Activated T-cell treated with anti-CD3 and anti-CD28 coated beads for 24 hours (primary cell): ENCODE data around the gene ZNF625.
"Not testable (repeated sequence)": the region's sequence is repeated elsewhere in the genome, so short reads cannot be mapped to it uniquely, and the experiment has no call there.

ENCODE experiments used
- DNase-seq: peaks from one replicate; pipeline ENCODE4 v3.0.0-alpha.2; 2020; ENCODE audit warnings: low read depth

The ZNF625 gene

DNA sequence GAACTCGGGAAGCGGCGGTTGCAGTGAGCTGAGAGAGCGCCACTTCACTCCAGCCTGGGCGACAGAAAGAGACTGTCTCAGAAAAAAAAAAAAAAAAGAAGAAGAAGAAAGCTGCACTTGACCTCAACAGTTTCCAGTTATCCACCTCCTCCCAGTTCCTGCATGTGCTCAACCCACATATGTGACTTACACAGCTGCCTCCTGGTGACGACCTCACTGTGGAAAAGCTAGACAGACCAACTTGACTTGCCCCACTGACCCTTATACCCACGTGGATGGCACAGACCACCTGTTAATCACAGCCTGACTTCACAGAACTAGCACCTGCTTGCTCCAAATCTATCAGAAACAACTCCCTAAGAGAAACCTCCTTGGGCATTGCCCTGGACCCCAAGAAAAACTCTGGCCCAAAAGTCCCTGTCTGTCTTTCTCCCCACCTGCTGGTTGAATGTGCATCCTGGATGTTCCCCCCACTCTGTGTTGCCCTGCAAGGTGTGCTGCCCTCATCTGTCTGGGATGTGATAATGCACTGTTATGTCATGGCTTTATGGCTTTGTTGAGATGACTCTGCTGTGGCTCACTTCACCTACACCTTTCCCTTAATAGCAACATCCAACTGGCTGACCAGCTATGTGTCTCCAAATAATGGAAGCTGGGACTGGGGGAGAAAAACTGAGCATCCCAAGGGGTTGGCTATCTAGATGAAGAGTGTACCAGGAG, 19.2 kb downstream of the ZNF625 start:
- DNase-seq, result no peak

DNA sequence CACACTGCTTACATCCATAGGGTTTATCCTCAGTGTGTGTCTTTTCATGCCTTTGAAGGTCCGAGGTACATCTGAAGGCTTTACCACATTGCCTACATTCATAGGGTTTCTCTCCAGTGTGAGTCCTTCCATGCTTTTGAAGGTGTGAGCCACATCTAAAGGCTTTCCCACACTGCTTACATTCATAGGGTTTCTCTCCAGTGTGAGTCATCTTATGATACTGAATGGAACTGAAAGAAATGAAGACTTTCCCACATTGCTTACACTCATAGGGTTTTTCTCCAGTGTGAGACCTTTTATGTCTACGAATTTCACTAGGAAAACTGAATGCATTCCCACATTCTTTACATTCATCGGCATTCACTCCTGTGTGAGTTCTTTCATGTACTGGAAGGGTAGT, 23.5 kb downstream of the ZNF625 start:
- DNase-seq, result no peak

DNA sequence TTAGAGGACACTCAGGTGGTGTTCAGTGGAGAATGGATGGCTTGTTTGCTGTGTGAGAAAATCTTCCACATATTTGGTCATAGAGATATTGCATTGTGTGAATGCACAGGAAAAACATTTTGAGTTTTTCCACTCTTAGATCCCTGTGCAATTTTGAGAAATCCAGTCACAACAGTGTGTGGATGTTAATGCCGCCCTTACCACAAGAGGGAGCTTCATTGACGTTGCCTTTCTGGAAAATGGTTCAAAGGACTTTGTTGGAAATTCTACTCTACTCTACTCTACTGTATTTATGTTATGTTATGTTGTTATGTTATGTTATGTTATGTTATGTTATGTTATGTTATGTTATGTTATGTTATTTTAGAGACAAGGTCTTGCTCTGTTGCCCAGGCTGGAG, 29.8 kb downstream of the ZNF625 start:
- DNase-seq, result no peak

DNA sequence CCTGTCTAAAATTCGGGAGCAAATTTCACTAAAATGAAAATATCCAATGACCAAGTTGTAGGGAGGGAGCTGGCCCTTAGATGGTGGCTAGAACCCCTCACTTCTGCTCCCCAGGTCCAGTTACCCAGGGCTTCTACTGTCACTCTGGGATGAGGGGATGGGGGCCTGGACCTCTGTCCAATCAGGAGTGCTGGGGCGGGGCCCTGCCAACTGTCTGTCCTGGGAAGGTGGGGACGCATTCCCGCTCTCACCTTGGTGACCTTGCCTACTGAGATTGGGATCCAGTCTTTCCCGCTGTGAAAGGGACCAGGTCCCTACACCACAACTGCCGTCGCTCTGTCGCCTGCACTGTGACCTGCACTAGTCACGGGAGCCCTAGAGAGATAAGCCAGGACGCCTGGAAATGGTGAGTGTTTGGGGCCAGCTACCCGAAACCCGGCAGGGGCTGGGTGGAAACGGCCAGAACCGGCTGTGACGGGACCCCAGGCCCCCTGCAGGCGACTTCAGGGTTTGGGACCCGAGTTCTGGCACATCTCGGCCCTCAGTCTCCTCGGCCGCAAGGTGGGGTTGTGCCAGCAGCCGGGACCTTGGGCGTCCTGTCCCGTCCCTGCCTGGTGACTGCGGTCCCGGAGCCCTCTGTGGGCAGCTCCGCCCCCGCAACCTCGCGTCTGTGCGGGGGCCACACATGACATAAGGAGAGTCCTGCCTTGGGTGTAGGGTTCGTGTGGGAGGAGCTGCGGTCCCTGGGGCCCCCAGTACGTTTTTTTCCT, 39.1 kb downstream of the ZNF625 start:
- DNase-seq, result no peak

DNA sequence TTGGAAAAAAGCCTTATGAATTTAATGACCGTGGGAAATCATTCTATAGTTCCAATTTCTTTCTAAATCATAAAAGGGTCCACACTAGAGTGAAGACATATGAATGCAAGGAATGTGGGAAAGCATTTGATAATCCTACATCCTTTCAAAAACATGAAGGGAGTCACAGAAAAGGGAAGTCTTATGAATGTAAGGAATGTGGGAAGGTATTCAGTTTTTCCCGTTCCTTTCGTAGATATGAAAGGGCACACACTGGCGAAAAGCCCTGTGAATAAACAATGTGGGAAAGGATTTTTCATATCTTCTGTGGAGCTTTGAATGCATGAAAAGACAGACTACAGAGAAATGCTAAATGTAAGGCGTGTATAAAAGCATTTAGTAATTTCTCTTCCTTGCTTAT, 43.4 kb downstream of the ZNF625 start:
- no peak for DNase-seq

DNA sequence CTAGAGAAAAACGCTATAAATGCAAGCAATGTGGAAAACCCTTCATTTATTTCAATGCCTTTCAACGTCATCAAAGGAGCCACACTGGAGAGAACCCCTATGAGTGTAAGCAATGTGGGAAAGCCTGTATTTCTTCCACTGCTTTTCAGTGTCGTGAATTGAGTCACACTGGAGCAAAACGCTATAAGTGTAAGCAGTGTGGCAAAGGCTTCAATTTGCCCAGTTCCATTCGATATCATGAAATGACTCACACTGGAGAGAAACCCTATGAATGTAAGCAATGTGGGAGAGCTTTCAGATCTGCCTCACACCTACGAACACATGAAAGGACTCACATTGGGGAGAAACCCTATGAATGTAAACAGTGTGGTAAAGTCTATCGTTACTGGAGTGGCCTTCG, 43.8 kb downstream of the ZNF625 start:
- DNase-seq, result peak; percentile 16

DNA sequence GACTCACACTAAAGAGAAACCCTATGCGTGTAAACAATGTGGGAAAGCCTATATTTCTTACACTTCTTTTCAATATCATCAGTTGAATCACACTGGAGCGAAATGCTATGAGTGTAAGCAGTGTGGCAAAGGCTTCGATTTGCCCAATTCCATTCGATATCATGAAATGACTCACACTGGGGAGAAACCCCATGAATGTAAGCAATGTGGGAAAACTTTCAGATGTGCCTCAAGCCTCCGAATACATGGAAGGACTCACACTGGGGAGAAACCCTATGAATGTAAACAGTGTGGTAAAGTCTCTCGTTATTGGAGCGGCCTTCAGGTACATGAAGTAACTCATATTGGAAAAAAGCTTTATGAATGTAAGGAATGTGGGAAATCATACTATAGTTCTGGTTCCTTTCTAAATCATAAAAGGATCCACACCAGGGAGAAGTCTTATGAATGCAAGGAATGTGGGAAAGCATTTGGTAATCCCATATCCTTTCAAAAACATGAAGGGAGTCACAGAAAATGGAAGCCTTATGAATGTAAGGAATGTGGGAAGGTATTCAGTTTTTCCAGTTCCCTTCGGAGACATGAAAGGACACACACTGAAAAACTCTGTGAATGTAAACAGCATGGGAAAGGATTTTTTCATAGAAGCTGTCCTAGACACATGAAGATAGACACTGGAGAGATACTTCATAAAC, 44.4 kb downstream of the ZNF625 start:
- DNase-seq, result no peak

DNA sequence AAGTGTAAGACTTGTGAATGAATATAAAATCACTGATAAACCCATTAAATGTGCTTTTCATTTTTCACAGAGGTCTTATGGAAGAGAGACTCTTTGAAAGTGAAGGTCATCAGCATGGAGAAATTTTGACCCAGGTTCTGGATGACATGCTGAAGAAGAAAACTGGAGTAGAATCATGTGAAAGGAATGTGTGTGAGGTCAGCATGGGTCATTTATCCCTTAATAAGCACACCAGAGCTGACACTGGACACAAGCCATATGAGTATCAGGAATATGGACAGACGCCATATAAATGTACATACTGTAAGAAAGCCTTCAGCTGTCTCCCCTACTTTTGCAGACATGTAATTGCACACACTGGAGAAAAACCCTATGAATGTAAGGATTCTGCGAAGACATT, 45.4 kb downstream of the ZNF625 start:
- DNase-seq, result no peak

DNA sequence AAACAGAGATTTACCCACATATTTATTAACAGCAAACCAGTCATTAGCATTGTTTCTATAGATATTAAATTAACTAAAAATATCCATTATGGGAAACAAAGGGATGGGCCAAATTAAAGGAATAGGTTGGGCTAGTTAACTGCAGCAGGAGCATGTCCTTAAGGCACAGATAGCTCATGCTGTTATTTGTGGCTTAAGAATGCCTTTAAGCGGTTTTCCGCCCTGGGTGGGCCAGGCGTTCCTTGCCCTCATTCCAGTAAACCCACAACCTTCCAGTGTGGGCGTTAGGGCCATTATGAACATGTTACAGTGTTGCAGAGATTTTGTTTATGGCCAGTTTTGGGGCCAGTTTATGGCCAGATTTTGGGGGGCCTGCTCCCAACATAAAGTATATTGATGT, 52.6 kb downstream of the ZNF625 start:
- DNase-seq, result not testable (repeated sequence)

DNA sequence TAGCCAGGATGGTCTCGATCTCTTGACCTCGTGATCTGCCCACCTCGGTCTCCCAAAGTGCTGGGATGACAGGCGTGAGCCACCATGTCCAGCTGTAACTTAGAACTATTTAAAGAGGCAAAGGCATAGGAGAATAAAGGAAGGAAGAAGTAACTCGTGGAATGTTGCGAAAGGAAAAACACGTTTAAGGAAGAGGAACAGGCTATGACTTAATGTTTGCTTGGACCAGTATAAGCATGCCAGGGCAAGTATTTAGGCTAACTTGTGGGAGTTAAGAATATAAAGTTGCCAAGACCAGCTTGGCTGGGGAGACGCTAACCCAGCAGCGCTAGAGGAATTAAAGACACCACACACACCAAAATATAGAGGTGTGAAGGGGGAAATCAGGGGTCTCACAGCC, 58.5 kb downstream of the ZNF625 start:
- DNase-seq, result no peak

DNA sequence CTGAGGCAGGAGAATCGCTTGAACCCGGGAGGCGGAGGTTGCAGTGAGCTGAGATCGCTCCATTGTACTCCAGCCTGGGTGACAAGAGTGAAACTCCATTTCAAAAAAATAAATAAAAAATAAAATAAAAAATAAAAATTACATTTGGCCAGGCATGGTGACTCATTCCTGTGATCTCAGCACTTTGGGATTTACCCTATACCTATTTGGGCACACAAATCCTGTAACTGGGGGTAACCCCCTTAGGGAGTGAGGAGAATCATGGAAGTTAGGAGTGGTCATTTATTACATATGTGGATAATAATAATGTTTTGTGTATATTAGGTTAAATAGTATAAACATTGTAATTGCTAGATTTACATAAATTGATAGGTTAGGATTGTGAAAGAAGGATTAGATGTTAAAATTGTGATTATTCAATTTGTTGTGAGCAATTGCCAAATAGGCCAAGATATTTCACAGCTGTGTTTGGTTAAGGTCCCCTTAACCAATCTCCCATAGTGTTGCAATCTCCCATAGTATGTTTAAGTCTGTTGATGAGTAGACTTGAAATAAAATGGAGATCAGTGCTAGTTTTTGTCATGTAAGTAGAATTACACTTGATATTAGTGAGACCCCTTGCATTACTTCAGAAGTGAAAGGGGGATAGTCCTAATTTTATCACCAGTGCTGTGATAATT, 61.3 kb downstream of the ZNF625 start:
- DNase-seq, result no peak
